ENCODE measurements around the gene CNNM2.
"Not testable (repeated sequence)": the region's sequence is repeated elsewhere in the genome, so short reads cannot be mapped to it uniquely, and the experiment has no call there.

CNNM2 gene

DNA sequence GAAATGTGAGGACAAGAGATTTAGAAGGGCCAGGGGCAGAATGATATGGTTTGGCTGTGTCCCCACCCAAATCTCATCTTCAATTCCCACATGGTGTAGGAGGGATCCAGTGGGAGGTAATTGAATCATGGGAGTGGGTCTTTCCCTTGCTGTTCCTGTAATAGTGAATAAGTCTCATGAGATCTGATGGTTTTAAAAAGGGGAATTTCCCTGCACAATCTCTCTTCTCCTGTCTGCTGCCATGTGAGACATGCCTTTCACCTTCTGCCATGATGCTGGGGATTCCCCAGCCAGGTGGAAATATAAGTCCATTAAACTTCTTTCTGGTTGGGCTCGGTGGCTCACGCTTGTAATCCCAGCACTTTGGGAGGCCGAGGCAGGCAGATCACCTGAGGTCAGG, 217.1 kb downstream of the CNNM2 start:
- peaks cover 96% of the 10 kb centered on the region for H3K36me3 Mint-ChIP-seq (ENCODE audit: low read depth)
- H3K27ac Mint-ChIP-seq; intact Hi-C loops (cut with micrococcal nuclease); H3K4me3 Mint-ChIP-seq; H3K27me3 Mint-ChIP-seq: not testable (repeated sequence)
- peaks cover 16% of the 10 kb centered on the region for H3K4me1 Mint-ChIP-seq (ENCODE audit: low read depth)
- peaks cover 30% of the 10 kb centered on the region for H3K9me3 Mint-ChIP-seq

DNA sequence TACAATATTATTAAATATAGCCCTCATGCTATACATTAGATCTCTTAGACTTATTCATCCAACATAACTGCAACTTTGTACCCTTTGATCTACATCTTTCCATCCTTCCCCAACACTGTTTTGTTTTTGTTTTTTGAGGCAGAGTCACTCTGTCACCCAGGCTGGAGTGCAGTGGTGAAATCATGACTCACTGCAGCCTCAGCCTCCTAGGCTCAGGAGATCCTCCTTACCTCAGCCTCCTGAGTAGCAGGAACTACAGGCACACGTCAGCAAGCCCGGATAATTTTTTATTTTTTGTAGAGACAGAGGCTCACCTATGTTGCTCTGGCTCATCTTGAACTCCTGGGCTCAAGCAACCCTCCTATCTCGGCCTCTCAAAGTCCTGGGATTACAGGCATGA, 221.7 kb downstream of the CNNM2 start:
- Mint-ChIP-seq H3K27me3 (no peaks in the 10 kb centered on the region), H3K4me3 (no peak overlapping the region), H3K4me1 (ENCODE audit: low read depth) (no peaks in the 10 kb centered on the region), H3K36me3 (ENCODE audit: low read depth) (peaks cover 90% of the 10 kb centered on the region), H3K9me3 (peaks cover 9% of the 10 kb centered on the region), H3K27ac (no peak overlapping the region)
- intact Hi-C loops (cut with micrococcal nuclease): no loop called here
